K562 (cell line): ENCODE data around the gene MMP2.

ENCODE experiments used
- CAMTA2 ChIP-seq: fragments of 250-450 bp; sonication (Bioruptor Pico); conservative IDR thresholded peaks from 2 replicates; pipeline ENCODE4 v1.5.1; 2022
- EP300 ChIP-seq: IDR thresholded peaks from 2 replicates; pipeline ENCODE4 v1.6.1; 2012; ENCODE audit warnings: low read length, improper control_type of control experiment
- FOXP1 ChIP-seq: sonication (generic); formaldehyde crosslinking; IDR thresholded peaks from 2 replicates; pipeline ENCODE4 v1.8.0; 2022; ENCODE audit warnings: mild to moderate bottlenecking, missing genetic modification reagents
- GTF2F1 ChIP-seq: IDR thresholded peaks from 2 replicates; pipeline ENCODE4 v1.6.1; 2011; ENCODE audit warnings: low read depth, low read length, improper control_type of control experiment
- LCOR ChIP-seq: sonication (generic); formaldehyde crosslinking; IDR thresholded peaks from 2 replicates; pipeline ENCODE4 v1.8.0; 2022; ENCODE audit warnings: mild to moderate bottlenecking, missing genetic modification reagents
- MEF2A ChIP-seq: IDR thresholded peaks from 2 replicates; pipeline ENCODE4 v1.6.1; 2011; ENCODE audit warnings: low read depth, mild to moderate bottlenecking, low read length, moderate library complexity; ENCODE audit not compliant: control insufficient read depth
- NFIC ChIP-seq: fragments of 450-650 bp; IDR thresholded peaks from 2 replicates; pipeline ENCODE4 v1.6.1; 2017; ENCODE audit warnings: mild to moderate bottlenecking, inconsistent platforms
- POLR2AphosphoS5 ChIP-seq: IDR thresholded peaks from 2 replicates; pipeline ENCODE4 v1.6.1; 2011; ENCODE audit warnings: mild to moderate bottlenecking, low read depth, low read length, moderate library complexity; ENCODE audit not compliant: control insufficient read depth, insufficient read depth
- ZNF324 ChIP-seq: fragments of 250-450 bp; sonication (Bioruptor Pico); IDR thresholded peaks from 2 replicates; pipeline ENCODE4 v1.4.0; 2020; ENCODE audit warnings: mild to moderate bottlenecking
- TF ChIP-seq, protein P1 (sequence below): sonication (generic); formaldehyde crosslinking; IDR thresholded peaks from 2 replicates; pipeline ENCODE4 v1.9.0; 2022; ENCODE audit warnings: mild to moderate bottlenecking, missing genetic modification reagents
- TF ChIP-seq, protein P2 (sequence below), 3 experiments: IDR thresholded peaks in 2 of 3; conservative IDR thresholded peaks in 1 of 3; 2 replicates each; pipeline ENCODE4 v1.5.1; 2011 to 2012; ENCODE audit warnings: low read length in 3 of 3, mild to moderate bottlenecking in 3 of 3, control low read depth in 2 of 3, improper control_type of control experiment in 1 of 3, inconsistent platforms in 1 of 3, low read depth in 1 of 3, mixed read lengths in 1 of 3, moderate library complexity in 1 of 3; ENCODE audit not compliant: insufficient read depth in 2 of 3

DNA sequence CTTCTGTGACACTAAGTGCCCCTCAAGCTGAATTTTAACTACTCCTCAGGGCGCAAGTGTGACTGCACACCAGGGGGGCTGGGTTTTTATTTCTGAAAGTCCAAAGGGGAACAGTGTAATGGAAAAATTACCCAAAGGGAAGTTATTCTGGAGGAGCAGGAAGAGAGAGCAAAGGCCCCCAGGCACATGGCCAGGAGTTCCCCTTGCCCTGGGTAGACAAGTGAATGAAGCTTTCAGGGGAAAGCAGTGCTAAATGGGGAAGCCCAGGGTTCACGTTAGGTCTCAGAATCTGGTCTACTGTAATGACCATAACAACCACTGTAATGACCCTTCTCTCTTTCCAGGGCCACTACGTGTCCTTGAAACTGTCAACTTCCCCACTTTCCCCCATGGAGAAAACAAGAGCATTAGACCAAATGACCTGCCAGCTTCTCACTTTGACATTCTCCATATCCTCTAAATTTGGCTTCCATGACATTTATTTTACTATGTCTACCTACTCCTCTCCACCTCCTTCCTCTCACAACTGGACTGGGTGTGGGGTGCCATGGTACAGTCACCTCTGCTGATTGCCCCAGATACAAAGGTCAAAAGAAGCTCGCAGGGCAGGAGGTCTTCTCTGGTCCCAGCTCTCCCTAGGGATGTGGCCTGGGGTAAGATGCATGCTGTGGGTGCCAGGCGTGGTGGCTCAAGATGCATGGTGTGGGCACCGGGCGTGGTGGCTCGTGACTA, 34.1 kb upstream of the MMP2 start:
- TF ChIP-seq, protein P1, sequence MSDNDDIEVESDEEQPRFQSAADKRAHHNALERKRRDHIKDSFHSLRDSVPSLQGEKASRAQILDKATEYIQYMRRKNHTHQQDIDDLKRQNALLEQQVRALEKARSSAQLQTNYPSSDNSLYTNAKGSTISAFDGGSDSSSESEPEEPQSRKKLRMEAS = no peak
- TF ChIP-seq CAMTA2 = no peak
- TF ChIP-seq FOXP1 (CRISPR knock-in tag) = no peak
- no peak for TF ChIP-seq EP300
- TF ChIP-seq MEF2A = no peak
- TF ChIP-seq POLR2AphosphoS5 = no peak
- no peak for TF ChIP-seq NFIC
- no peak for TF ChIP-seq ZNF324
- TF ChIP-seq, protein P2, sequence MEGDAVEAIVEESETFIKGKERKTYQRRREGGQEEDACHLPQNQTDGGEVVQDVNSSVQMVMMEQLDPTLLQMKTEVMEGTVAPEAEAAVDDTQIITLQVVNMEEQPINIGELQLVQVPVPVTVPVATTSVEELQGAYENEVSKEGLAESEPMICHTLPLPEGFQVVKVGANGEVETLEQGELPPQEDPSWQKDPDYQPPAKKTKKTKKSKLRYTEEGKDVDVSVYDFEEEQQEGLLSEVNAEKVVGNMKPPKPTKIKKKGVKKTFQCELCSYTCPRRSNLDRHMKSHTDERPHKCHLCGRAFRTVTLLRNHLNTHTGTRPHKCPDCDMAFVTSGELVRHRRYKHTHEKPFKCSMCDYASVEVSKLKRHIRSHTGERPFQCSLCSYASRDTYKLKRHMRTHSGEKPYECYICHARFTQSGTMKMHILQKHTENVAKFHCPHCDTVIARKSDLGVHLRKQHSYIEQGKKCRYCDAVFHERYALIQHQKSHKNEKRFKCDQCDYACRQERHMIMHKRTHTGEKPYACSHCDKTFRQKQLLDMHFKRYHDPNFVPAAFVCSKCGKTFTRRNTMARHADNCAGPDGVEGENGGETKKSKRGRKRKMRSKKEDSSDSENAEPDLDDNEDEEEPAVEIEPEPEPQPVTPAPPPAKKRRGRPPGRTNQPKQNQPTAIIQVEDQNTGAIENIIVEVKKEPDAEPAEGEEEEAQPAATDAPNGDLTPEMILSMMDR (IDR thresholded peaks at IDR 0.05 in 2 of 3, conservative IDR thresholded peaks at IDR 0.05 in 1 of 3; ENCODE audit: insufficient read depth in 2 of 3, low read depth in 1 of 3, low read length in 3 of 3) = no peak
- TF ChIP-seq GTF2F1 = no peak
- no peak for TF ChIP-seq LCOR
